ENCODE data around the gene SYCP2L. TPM values are rescaled to one million over a fixed set of nuclear protein-coding genes. Genes with fewer than 3 reads are reported as not detected.

The SYCP2L gene
- total and polyA plus RNA-seq, 10 of the 15 experiments (the other 5 are each of a cell fraction or from before 2014, with no cell fraction given) = 0.03 to 0.12 (median 0.04) TPM; not detected in 7

GRCh38 chr6:10873374-10873773 is 13.5 kb upstream of the SYCP2L start:
- Histone ChIP-seq H2AFZ (ENCODE audit: control insufficient read depth, low read depth, low read length) (no peak overlapping the region), H4K20me1 (ENCODE audit: control insufficient read depth, insufficient read depth) (no peaks in the 10 kb centered on the region), H3K4me2 (ENCODE audit: control insufficient read depth, insufficient read depth) (no peak overlapping the region), H3K79me2 (ENCODE audit: control insufficient read depth, insufficient read depth, low read length) (no peaks in the 10 kb centered on the region), H3K4me1 (ENCODE audit: control insufficient read depth, insufficient read depth, low read length) (no peaks in the 10 kb centered on the region), H3K4me3 (no peak overlapping the region), H3K27me3 (replicated peaks in 1 of 2; ENCODE audit: control insufficient read depth in 2 of 2, insufficient read depth in 2 of 2, low read length in 1 of 2) (no peaks in the 10 kb centered on the region), H3K27ac (ENCODE audit: control insufficient read depth, insufficient read depth) (no peak overlapping the region), H3K9me3 (replicated peaks; ENCODE audit: control insufficient read depth, insufficient read depth, low read length) (no peaks in the 10 kb centered on the region), H3K36me3 (ENCODE audit: control insufficient read depth in 2 of 2, insufficient read depth in 2 of 2, low read length in 1 of 2) (no peaks in the 10 kb centered on the region), H3K9ac (ENCODE audit: control insufficient read depth, insufficient read depth, low read length) (no peak overlapping the region)
- no peak for FAIRE-seq
- no peak for ATAC-seq
- RAD21 ChIA-PET (ENCODE audit: unreplicated experiment) = no interaction called here
- BruUV-seq (replicated peaks) = no TSS peak
- SMC1A ChIA-PET (ENCODE audit: uncharacterized antibody, unreplicated experiment) = interaction anchor here (0.5 to 1.6 kb wide), 3 partner anchors 16 to 722 kb away, joined by 3 to 4 read pairs (median 3); no protein-coding TSS in a partner anchor
- DNase-seq (ENCODE audit: low read depth, low spot score) = no peak
- intact Hi-C loops (cut with micrococcal nuclease; ENCODE audit: unreplicated experiment) (no loop called here), in situ Hi-C loops (cut with MboI) (no loop called here)
- 0% methylated on average over 1 of the region's 1 CpG for WGBS (ENCODE audit: insufficient coverage, insufficient replicate concordance, low lambda C conversion rate, missing lambda C conversion rate)
- POLR2A ChIA-PET = interaction anchor here (0.6 kb wide), 1 partner anchor 177 kb away, joined by 3 read pairs; no protein-coding TSS in a partner anchor
- CTCF ChIA-PET = interaction anchor here (1.2 to 1.9 kb wide), 3 partner anchors 81 to 395 kb away, joined by 3 to 6 read pairs (median 4); no protein-coding TSS in a partner anchor
- TF ChIP-seq RELB (IDR thresholded peaks at IDR 0.05; ENCODE audit: low read depth) (no peak), PAX5 (IDR thresholded peaks at IDR 0.05; ENCODE audit: borderline replicate concordance, low read depth, low read length) (no peak), IRF4 (IDR thresholded peaks at IDR 0.05; ENCODE audit: low read depth, low read length) (no peak), ZZZ3 (IDR thresholded peaks at IDR 0.05; ENCODE audit: control insufficient read depth, insufficient read length, low read depth) (no peak), FOXK2 (IDR thresholded peaks at IDR 0.05) (no peak), GABPA (IDR thresholded peaks at IDR 0.05; ENCODE audit: low read depth) (no peak), ZNF384 (IDR thresholded peaks at IDR 0.05; ENCODE audit: borderline replicate concordance, low read depth, low read length) (no peak), SREBF2 (IDR thresholded peaks at IDR 0.05; ENCODE audit: low read length) (no peak)

Measured in GM12878 (cell line).